Lower lobe of right lung (tissue), 2 donors: ENCODE data around the gene ARHGEF28. TPM values are rescaled to one million over a fixed set of nuclear protein-coding genes. Genes with fewer than 3 reads are reported as not detected.

Experiments used
- ATAC-seq, 2 donors: fragments of 200-7000 bp; cut with Tn5 transposase; one replicate each; pipeline ENCODE4 v1.9.1; 2020 to 2022; ENCODE audit warnings: mild to moderate bottlenecking in 2 of 2, moderate library complexity in 2 of 2
- DNase-seq: peaks from one replicate; pipeline ENCODE4 v3.0.0-alpha.2; 2020
- H3K27ac ChIP-seq: fragments of 200-600 bp; one replicate; pipeline ENCODE4 v1.8.0; 2022
- H3K27me3 ChIP-seq: fragments of 200-600 bp; one replicate; pipeline ENCODE4 v1.8.0; 2022; ENCODE audit warnings: low read depth
- H3K36me3 ChIP-seq: fragments of 200-600 bp; one replicate; pipeline ENCODE4 v1.8.0; 2022; ENCODE audit warnings: mild to moderate bottlenecking
- H3K4me1 ChIP-seq: fragments of 200-600 bp; one replicate; pipeline ENCODE4 v1.8.0; 2022
- H3K4me3 ChIP-seq: fragments of 200-600 bp; one replicate; pipeline ENCODE4 v1.8.0; 2022; ENCODE audit warnings: mild to moderate bottlenecking
- H3K9me3 ChIP-seq: fragments of 200-600 bp; one replicate; pipeline ENCODE4 v1.8.0; 2022
- intact Hi-C: fragments of 100-400 bp; cut with DNase I; formaldehyde crosslinking; loops from one replicate; pipeline ENCODE4 v1.11.0; 2022
- total RNA-seq: library from RNA; stranded (reverse); fragmentation: NEBNext Ultra II Directional; extraction: Animal tissue kit (Norgen Biotek cat#: 25700); gene quantifications from one replicate; pipeline ENCODE4 v1.2.1, GENCODE V29; 2021
- TF ChIP-seq, protein P1 (sequence below): fragments of 200-600 bp; IDR thresholded peaks from one replicate; pipeline ENCODE4 v1.8.0; 2022; ENCODE audit warnings: antibody characterized with exemption, mild to moderate bottlenecking
- donor health status: DM: no; HTN: yes; CAD: no; lungs with severe emphysema.

Gene ARHGEF28
- total RNA-seq, 1 donor from 2014 or later: 30.4 TPM

DNA sequence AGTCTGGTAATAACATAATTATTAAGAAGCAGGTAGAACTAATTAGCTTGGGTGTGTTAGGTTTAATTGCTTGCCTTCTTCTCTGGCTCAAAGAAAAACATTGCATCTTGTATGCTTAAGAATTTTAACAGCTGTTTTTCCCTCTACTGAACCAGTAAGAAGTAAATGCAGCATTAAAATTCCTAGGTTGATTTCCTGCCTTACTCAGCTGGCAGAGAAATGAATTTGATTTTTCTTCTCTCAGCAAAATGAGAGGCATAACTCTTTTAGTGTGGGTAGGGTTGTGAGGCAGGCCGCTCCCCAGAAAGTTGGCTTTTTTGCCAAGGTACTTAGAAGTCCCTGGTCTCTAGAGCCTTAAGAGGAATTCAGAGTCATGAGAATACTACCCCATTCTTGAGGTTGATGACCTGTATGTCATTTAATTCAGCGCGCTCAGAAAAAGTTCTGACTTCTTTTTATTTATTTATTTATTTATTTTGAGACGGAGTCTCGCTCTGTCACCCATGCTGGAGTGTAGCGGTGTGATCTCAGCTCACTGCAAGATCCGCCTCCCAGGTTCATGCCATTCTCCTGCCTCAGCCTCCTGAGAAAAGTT is 302.6 kb downstream of the ARHGEF28 start:
- no peak overlapping the region for H3K4me3 ChIP-seq
- H3K9me3 ChIP-seq: no peaks in the 10 kb centered on the region
- intact Hi-C loops: no loop called here
- H3K4me1 ChIP-seq: no peaks in the 10 kb centered on the region
- TF ChIP-seq, protein P1, sequence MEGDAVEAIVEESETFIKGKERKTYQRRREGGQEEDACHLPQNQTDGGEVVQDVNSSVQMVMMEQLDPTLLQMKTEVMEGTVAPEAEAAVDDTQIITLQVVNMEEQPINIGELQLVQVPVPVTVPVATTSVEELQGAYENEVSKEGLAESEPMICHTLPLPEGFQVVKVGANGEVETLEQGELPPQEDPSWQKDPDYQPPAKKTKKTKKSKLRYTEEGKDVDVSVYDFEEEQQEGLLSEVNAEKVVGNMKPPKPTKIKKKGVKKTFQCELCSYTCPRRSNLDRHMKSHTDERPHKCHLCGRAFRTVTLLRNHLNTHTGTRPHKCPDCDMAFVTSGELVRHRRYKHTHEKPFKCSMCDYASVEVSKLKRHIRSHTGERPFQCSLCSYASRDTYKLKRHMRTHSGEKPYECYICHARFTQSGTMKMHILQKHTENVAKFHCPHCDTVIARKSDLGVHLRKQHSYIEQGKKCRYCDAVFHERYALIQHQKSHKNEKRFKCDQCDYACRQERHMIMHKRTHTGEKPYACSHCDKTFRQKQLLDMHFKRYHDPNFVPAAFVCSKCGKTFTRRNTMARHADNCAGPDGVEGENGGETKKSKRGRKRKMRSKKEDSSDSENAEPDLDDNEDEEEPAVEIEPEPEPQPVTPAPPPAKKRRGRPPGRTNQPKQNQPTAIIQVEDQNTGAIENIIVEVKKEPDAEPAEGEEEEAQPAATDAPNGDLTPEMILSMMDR: no peak
- no peak for DNase-seq
- no peaks in the 10 kb centered on the region for H3K27me3 ChIP-seq
- H3K36me3 ChIP-seq: no peaks in the 10 kb centered on the region
- H3K27ac ChIP-seq: no peak overlapping the region
- no peak for ATAC-seq

DNA sequence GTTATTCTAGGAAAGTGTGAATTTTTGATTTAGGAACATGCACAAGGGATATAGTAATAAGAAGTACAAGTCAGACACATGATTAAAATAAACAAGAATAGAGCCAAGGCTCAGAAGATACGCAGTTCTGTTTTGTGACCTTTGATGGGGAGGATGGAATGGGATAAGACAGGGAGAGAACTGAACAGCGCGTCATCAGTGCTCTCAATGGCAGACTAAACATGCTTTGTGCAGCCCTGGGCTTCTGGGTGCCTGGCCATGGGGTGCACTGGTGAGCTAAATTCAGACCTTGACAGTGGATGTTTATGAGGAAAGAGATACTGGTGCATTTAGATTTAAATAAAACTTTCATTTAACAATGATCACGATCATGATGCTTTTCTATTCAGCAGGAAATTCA is 309.7 kb downstream of the ARHGEF28 start:
- Histone ChIP-seq H3K4me1 (no peaks in the 10 kb centered on the region), H3K27ac (no peak overlapping the region), H3K27me3 (no peaks in the 10 kb centered on the region), H3K4me3 (no peak overlapping the region), H3K36me3 (no peaks in the 10 kb centered on the region), H3K9me3 (no peaks in the 10 kb centered on the region)
- TF ChIP-seq, protein P1: no peak
- DNase-seq: no peak
- no peak for ATAC-seq
- intact Hi-C loops: no loop called here

DNA sequence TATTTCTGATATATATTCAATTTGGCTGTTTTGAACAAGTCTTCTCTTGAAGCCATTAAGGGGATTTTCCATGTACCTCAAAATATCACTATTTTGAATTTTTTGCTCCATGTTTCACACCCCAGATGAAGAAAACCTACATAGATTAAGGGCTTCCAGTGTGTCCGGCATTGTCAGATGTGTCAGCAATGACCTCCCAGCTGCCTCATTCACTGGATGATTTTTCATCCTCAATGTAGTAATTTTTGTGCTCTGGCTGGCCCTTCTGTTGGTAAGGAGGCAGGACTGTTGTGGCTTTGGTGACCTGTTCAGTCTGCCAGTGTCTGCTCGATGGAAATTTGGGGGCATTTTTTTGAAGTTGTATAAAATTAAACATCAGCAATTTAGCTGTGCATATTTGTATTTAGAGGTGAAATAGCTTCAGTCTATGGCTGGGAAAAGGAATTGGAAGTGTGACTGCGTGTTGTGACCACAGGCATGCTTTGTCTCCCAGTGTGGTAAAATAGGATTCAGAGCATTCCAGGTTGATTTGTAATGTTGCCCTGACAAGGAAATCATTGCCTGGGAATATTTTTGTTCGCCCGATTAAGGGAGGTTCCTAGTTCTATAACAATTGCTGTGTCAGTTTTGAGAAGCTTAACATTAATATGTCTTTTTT is 312.4 kb downstream of the ARHGEF28 start:
- intact Hi-C loops: no loop called here
- Histone ChIP-seq H3K4me1 (no peaks in the 10 kb centered on the region), H3K36me3 (no peaks in the 10 kb centered on the region), H3K9me3 (peaks cover 7% of the 10 kb centered on the region), H3K4me3 (no peak overlapping the region), H3K27me3 (no peaks in the 10 kb centered on the region), H3K27ac (no peak overlapping the region)
- TF ChIP-seq, protein P1: no peak
- ATAC-seq (no peak), DNase-seq (no peak)

DNA sequence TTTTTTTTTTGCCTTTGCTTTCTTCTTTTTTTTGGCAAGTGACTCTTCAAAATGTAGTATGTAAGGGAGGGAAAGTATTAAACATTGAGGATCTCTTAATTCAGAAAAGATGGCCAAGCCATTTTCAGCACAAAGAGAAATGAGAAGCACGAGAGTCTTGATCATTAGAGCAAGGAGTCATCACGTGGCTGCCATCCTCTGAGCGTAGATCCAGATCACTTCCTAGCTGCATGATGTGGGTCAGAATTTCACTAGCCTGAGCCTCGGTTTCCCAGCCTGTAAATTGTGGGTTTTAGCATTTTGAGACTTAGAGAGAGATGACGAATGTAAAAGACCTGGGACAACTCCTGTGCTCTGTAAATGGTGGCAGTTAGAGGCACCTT is 312.9 kb downstream of the ARHGEF28 start:
- ATAC-seq: no peak
- TF ChIP-seq, protein P1: no peak
- Histone ChIP-seq H3K4me1 (no peaks in the 10 kb centered on the region), H3K27ac (no peak overlapping the region), H3K27me3 (no peaks in the 10 kb centered on the region), H3K9me3 (peaks cover 7% of the 10 kb centered on the region), H3K36me3 (no peaks in the 10 kb centered on the region), H3K4me3 (no peak overlapping the region)
- DNase-seq: no peak
- intact Hi-C loops: no loop called here

DNA sequence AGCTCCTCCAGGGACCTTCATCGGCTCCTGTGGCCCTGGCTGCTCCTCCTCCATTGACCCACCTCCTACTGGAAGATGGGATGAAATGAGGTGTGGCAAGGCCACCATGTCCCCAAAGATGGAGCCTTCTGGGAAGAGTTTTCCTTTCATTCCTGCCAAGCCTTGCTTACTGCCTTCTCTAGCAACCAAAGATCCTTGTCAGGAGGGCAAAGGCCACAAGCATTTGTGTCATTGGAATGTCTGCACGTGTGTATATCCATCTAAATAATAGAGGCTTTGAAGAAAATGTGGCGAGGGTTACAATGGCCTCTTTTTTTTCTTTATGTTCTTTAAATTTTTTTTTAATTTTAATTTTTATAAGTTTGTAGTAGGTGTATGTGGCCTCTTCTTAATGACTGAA is 313.6 kb downstream of the ARHGEF28 start:
- ATAC-seq: no peak
- H3K27me3 ChIP-seq: no peaks in the 10 kb centered on the region
- TF ChIP-seq, protein P1: no peak
- no peaks in the 10 kb centered on the region for H3K4me1 ChIP-seq
- intact Hi-C loops: no loop called here
- H3K36me3 ChIP-seq: no peaks in the 10 kb centered on the region
- H3K9me3 ChIP-seq: peaks cover 7% of the 10 kb centered on the region
- no peak overlapping the region for H3K27ac ChIP-seq
- H3K4me3 ChIP-seq: no peak overlapping the region
- no peak for DNase-seq
